BLaER1 treated with 17β-estradiol and CSF1 and Interleukin-3, amounts not matched to agents 10 nM and 100 nM (cell line): ENCODE measurements around the gene SLC37A1.
A peak's percentile ranks its signal among the peaks of the same experiment; 100 is the strongest.

Source experiments
- H3K27ac ChIP-seq, 11 experiments: shearing (Covaris generic); formaldehyde crosslinking; 2 replicates each; pipeline ENCODE4 v1.8.1; 2022
- H3K27me3 ChIP-seq, 11 experiments: shearing (Covaris generic); formaldehyde crosslinking; 2 replicates each; pipeline ENCODE4 v1.8.1; 2022
- H3K36me3 ChIP-seq, 11 experiments: shearing (Covaris generic); formaldehyde crosslinking; 2 replicates each; pipeline ENCODE4 v1.8.1; 2022
- H3K4me1 ChIP-seq, 10 experiments: shearing (Covaris generic); formaldehyde crosslinking; 2 replicates each; pipeline ENCODE4 v1.8.1; 2022
- H3K4me2 ChIP-seq, 11 experiments: shearing (Covaris generic); formaldehyde crosslinking; 2 replicates each; pipeline ENCODE4 v1.8.1; 2022
- H3K4me3 ChIP-seq, 10 experiments: shearing (Covaris generic); formaldehyde crosslinking; 2 replicates each; pipeline ENCODE4 v1.8.1; 2022
- H3K9ac ChIP-seq, 11 experiments: shearing (Covaris generic); formaldehyde crosslinking; 2 replicates each; pipeline ENCODE4 v1.8.1; 2022
- H3K9me3 ChIP-seq, 11 experiments: shearing (Covaris generic); formaldehyde crosslinking; replicated peaks in 1 of 11; 2 replicates each; pipeline ENCODE4 v1.8.1; 2022
- H4K20me1 ChIP-seq, 11 experiments: shearing (Covaris generic); formaldehyde crosslinking; 2 replicates each; pipeline ENCODE4 v1.8.1; 2022
- Cebpa-rat ChIP-seq, 11 experiments: shearing (Covaris generic); IDR thresholded peaks; 2 replicates each; pipeline ENCODE4 v1.8.1; 2022

The SLC37A1 gene

DNA sequence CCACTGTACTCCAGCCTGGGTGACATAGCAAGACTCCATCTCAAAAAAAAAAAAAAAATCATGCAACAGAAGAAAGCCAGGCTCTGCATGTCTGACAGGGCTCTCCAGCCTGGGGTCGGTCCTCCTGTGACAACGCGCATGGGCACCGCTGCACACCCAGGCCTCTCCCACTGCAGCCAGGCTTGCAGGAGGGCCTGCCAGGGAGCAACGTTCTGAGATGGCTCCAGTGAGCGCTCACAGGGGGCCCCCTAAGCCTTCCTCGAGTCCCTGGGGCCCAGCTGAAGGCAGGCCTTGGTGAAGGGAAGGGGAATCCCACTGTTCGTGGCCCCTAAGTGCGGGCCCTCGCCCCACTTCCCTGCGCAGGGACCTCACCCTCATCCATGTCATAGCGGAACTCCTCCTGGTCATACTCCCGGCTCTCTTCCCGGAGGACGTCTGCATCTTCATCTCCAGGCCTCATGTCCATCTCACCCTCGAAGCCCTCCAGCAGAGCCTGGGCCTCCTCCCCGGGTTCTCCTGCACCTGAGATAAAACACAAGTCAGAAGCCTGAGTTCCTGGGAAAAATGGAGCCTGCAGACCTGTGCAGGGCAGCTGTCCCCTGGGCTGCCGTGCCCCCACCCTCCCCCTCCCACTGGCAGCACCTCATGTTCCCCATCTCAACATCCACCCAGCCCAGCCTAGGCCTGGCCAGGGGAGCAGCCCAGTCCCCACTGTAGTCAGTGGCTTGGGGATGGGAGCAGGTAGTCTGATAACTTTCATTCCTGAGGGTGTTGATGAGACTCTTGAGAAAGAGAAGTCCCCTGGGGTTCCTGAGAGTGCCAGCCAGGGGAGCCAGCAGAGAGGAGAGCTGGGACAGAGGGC is 37.9 kb upstream of the SLC37A1 start:
- Histone ChIP-seq H3K9ac (no peak overlapping the region), H3K36me3 (no peaks in the 10 kb centered on the region), H3K4me2 (no peak overlapping the region), H3K27ac (no peak overlapping the region), H3K4me1 (peaks cover 6 to 25% (median 21%) of the 10 kb centered on the region in 10 experiments; a peak in 17 of 20 replicates), H3K9me3 (no peaks in the 10 kb centered on the region), H3K4me3 (no peak overlapping the region), H3K27me3 (peaks cover 0 to 6% (median 0%) of the 10 kb centered on the region in 11 experiments; a peak in 1 of 22 replicates), H4K20me1 (peaks cover 0 to 5% (median 0%) of the 10 kb centered on the region in 11 experiments; a peak in 1 of 22 replicates)
- no peak for TF ChIP-seq Cebpa-rat (IDR thresholded peaks at IDR 0.05)

DNA sequence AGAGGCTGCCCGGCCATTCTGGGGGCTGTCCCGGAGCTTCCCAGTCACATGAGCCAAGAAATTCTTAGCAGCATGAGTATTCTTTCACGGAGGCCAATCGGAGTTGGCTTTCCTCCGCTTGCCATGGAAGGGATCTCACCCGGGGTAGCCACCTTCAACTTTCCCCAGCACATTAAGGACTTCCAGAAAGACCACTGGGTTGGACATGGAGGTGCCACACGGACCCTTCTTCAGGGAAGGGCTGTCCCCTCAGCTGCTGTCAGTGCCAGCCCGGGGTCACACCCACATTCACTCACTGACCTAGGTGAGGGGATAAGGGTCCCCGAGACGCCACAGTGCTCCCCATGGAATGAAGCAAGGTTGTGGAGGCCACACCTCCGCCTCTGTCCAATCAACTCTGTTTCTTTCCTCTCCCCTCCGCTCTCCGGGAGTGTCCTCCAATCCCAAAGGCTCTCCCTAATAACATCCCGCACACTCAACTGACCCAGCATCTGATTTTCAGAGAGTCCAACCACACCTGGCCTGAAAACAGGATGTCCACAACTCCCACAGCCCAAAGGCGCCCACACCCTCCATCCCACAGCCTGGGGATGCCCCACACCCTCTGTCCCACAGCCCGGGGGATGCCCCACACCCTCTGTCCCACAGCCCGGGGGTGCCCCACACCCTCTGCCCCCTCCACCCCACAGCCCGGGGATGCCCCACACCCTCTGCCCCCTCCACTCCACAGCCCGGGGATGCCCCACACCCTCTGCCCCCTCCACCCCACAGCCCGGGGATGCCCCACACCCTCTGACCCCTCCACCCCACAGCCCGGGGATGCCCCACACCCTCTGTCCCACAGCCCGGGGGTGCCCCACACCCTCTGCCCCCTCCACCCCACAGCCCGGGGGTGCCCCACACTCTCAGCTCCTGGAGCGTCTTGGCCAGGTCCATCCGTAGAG is 37.0 kb upstream of the SLC37A1 start:
- H4K20me1 ChIP-seq, result peaks cover 0 to 5% (median 0%) of the 10 kb centered on the region in 11 experiments; a peak in 1 of 22 replicates
- no peak overlapping the region for H3K4me2 ChIP-seq
- H3K36me3 ChIP-seq, result no peaks in the 10 kb centered on the region
- H3K4me3 ChIP-seq, result no peak overlapping the region
- no peak for TF ChIP-seq Cebpa-rat (IDR thresholded peaks at IDR 0.05)
- peaks cover 0 to 5% (median 0%) of the 10 kb centered on the region in 11 experiments; a peak in 1 of 22 replicates for H3K27me3 ChIP-seq
- H3K4me1 ChIP-seq, result peaks cover 6 to 18% (median 15%) of the 10 kb centered on the region in 10 experiments; a peak in 17 of 20 replicates
- H3K9ac ChIP-seq, result no peak overlapping the region
- no peaks in the 10 kb centered on the region for H3K9me3 ChIP-seq
- no peak overlapping the region for H3K27ac ChIP-seq

DNA sequence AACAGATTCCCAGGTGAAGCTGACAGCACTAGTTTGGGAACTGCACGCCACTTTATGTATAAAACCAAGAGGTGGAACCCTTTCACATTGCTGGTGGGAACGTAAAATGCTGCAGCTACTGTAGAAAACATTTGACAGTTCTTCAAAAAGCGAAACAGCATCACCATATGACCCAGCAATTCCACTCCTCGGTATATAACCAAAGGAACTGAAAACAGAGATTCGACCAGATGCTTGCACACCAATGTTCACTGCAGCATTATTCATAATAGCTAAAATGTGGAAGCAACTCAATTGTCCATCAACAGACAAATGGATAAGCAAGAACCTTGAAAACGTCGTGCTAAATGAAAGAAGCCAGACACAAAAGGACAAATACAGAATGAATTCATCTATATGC is 35.1 kb upstream of the SLC37A1 start:
- H3K9ac ChIP-seq, result no peak overlapping the region
- H4K20me1 ChIP-seq, result peaks cover 0 to 5% (median 0%) of the 10 kb centered on the region in 11 experiments; a peak in 1 of 22 replicates
- H3K27me3 ChIP-seq, result no peaks in the 10 kb centered on the region
- H3K4me2 ChIP-seq, result no peak overlapping the region
- no peaks in the 10 kb centered on the region for H3K36me3 ChIP-seq
- H3K27ac ChIP-seq, result no peak overlapping the region
- peaks cover 0 to 10% (median 8%) of the 10 kb centered on the region in 10 experiments; a peak in 11 of 20 replicates for H3K4me1 ChIP-seq
- no peak overlapping the region for H3K4me3 ChIP-seq
- no peaks in the 10 kb centered on the region for H3K9me3 ChIP-seq
- TF ChIP-seq Cebpa-rat (IDR thresholded peaks at IDR 0.05), result no peak

DNA sequence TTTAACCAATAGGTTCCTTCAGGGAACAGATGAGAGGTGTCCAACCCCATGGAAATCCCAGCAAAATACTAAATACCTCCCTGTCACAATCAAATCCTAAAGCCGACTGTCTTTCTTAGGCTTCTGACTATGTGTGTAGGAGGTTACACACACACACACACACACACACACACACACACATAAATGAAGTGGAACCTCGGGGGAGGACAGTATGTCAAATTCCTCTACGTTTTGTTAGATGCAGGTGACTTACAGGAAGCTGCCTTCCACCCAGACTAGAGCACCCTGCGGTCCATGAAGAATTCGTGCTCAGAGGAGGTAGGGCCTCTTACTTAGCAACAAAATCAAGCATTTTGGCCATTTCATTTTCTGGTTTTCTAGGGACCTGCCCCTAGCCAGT is 34.1 kb upstream of the SLC37A1 start:
- Histone ChIP-seq H3K27me3 (no peaks in the 10 kb centered on the region), H3K4me1 (no peaks in the 10 kb centered on the region; a peak in 1 of 20 replicates), H3K27ac (no peak overlapping the region), H3K9me3 (no peaks in the 10 kb centered on the region), H3K4me2 (no peak overlapping the region), H3K4me3 (no peak overlapping the region), H3K36me3 (no peaks in the 10 kb centered on the region), H4K20me1 (no peaks in the 10 kb centered on the region), H3K9ac (no peak overlapping the region)
- TF ChIP-seq Cebpa-rat (IDR thresholded peaks at IDR 0.05), result no peak

DNA sequence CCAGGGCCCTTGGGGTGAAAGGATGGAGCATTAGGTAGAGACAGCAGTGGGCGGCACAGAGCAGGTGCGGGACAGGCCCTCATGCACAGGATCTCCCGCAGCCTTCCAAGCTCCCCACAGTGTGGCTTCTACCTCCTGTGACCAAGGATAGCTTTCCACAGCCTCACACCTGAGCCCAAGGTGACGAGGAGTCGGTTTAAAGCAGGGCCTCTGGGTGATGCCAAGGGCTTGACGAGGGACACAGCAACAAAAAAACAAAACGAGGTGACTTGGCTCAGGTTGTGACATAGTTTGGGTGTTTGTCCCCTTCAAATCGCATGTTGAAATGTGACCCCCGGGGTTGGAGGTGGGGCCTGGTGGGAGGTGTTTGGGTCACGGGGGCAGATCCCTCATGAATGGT is 32.9 kb upstream of the SLC37A1 start:
- Histone ChIP-seq H3K4me2 (no peak overlapping the region), H3K36me3 (no peaks in the 10 kb centered on the region), H3K9me3 (no peaks in the 10 kb centered on the region), H3K4me1 (peaks cover 0 to 1% (median under 1%) of the 10 kb centered on the region in 10 experiments; a peak in 4 of 20 replicates), H3K4me3 (no peak overlapping the region), H3K9ac (no peak overlapping the region), H4K20me1 (no peaks in the 10 kb centered on the region), H3K27me3 (no peaks in the 10 kb centered on the region), H3K27ac (no peak overlapping the region)
- no peak for TF ChIP-seq Cebpa-rat (IDR thresholded peaks at IDR 0.05)

DNA sequence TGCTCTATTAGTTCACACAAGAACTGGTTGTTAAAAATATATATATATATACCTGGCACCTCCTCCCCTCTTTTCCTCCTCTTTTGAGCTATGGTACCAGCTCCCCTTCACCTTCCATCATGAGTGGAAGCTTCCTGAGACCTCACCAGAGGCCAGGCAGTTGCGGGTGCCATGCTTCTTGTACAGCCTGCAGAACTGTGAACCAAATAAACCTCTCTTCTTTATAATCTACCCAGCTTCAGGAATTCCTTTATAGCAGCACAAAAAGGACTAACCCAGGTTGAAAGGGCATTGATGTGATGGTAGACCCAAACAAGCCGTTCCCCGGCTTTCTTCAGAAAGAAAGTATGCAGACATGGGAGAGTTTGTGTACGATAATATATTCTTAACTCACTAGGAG is 32.5 kb upstream of the SLC37A1 start:
- no peaks in the 10 kb centered on the region for H3K9me3 ChIP-seq
- H3K4me3 ChIP-seq, result no peak overlapping the region
- no peak for TF ChIP-seq Cebpa-rat (IDR thresholded peaks at IDR 0.05)
- no peak overlapping the region for H3K9ac ChIP-seq
- H4K20me1 ChIP-seq, result no peaks in the 10 kb centered on the region
- no peak overlapping the region for H3K4me2 ChIP-seq
- peaks cover 0 to 5% (median 4%) of the 10 kb centered on the region in 10 experiments; a peak in 10 of 20 replicates for H3K4me1 ChIP-seq
- no peaks in the 10 kb centered on the region for H3K27me3 ChIP-seq
- no peak overlapping the region for H3K27ac ChIP-seq
- H3K36me3 ChIP-seq, result no peaks in the 10 kb centered on the region

DNA sequence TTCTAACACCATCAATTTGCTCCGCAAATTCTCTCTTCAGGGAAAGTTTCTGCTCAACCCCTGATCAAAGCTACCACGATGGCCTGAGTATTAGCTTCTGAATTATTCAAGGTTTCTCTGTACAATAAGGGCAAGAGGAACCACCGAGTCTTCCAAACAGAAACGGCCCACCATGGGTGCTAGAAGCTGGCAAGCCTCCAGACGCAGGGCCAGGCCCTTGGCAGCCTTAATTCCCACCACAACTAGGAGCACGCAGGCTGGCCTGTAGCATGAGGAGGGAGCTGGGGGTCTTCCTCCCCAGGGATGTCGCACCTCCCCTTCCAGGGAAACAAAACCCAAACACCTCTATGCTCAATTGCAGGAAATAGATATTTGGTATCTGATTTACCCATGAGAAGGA is 28.7 kb upstream of the SLC37A1 start:
- peaks cover 0 to 10% (median 7%) of the 10 kb centered on the region in 11 experiments; a peak in 10 of 22 replicates for H3K9me3 ChIP-seq
- TF ChIP-seq Cebpa-rat (IDR thresholded peaks at IDR 0.05), result no peak
- no peak overlapping the region for H3K4me2 ChIP-seq
- H3K4me3 ChIP-seq, result no peak overlapping the region
- no peaks in the 10 kb centered on the region for H3K36me3 ChIP-seq
- no peak overlapping the region for H3K27ac ChIP-seq
- H4K20me1 ChIP-seq, result no peaks in the 10 kb centered on the region
- H3K9ac ChIP-seq, result no peak overlapping the region
- no peaks in the 10 kb centered on the region for H3K27me3 ChIP-seq
- peaks cover 0 to 14% (median 8%) of the 10 kb centered on the region in 10 experiments; a peak in 10 of 20 replicates for H3K4me1 ChIP-seq

DNA sequence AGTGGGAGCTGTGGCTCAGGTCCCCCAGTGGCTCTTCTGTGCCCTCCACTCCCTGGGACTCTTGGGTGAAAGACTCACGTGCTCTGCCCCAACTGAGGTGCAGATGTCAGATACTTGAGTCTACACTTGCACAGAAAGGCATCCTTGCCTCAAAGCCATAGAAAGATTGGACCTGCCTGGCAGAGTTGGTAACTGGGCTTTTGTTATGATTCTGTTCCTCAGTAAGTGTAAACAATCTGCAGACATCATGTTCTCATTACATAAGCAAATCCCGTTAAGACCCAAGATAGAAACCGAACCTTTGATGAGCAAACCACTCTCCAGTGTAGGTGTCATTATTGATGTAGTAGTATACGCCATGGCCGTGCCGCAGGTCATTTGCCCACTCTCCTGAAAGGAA is 27.6 kb upstream of the SLC37A1 start:
- Histone ChIP-seq H3K4me1 (peaks cover 0 to 14% (median 8%) of the 10 kb centered on the region in 10 experiments; a peak in 10 of 20 replicates), H3K9me3 (peaks cover 0 to 10% (median 7%) of the 10 kb centered on the region in 11 experiments; a peak in 10 of 22 replicates), H3K27me3 (no peaks in the 10 kb centered on the region), H4K20me1 (no peaks in the 10 kb centered on the region), H3K4me3 (no peak overlapping the region), H3K27ac (no peak overlapping the region), H3K4me2 (peak overlapping the region in 7 of 11 experiments; percentile 3 to 57 (median 20); a peak in 10 of 22 replicates), H3K9ac (no peak overlapping the region), H3K36me3 (no peaks in the 10 kb centered on the region)
- no peak for TF ChIP-seq Cebpa-rat (IDR thresholded peaks at IDR 0.05)

DNA sequence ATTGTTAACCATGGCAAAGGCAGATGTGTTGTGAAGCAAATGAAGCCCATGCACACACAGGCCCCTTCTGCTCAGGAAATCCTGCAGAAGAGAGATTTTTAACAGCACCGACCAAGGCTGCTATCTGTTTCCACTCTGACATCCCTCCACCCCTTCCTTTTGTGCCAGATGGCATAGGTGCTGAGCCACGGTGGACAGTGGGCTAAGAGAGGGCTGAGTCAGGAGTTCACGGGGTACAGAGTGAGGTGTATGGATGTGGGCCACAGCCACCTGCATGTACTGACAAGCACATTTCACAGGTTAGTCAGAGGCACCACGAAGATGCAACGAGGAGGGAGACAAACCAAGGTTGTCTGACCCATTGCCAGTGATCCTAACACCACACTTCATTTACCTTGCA is 27.1 kb upstream of the SLC37A1 start:
- H3K4me3 ChIP-seq, result no peak overlapping the region
- no peaks in the 10 kb centered on the region for H4K20me1 ChIP-seq
- peaks cover 0 to 14% (median 8%) of the 10 kb centered on the region in 10 experiments; a peak in 10 of 20 replicates for H3K4me1 ChIP-seq
- no peaks in the 10 kb centered on the region for H3K36me3 ChIP-seq
- peaks cover 0 to 10% (median 7%) of the 10 kb centered on the region in 11 experiments; a peak in 10 of 22 replicates for H3K9me3 ChIP-seq
- H3K9ac ChIP-seq, result no peak overlapping the region
- TF ChIP-seq Cebpa-rat (IDR thresholded peaks at IDR 0.05), result no peak
- H3K27ac ChIP-seq, result no peak overlapping the region
- H3K4me2 ChIP-seq, result peak overlapping the region in 7 of 11 experiments; percentile 3 to 57 (median 20); a peak in 10 of 22 replicates
- no peaks in the 10 kb centered on the region for H3K27me3 ChIP-seq
